Activated CD4-positive, alpha-beta T cell treated with anti-CD3 and anti-CD28 coated beads, Interleukin-2, Interleukin-6, amounts not matched to agents 100 ng/mL and 50 ng/mL, durations not matched to agents 16 hours and 8 hours (primary cell): Measurements from ENCODE around the gene SVOPL.
"Not testable (repeated sequence)": the region's sequence is repeated elsewhere in the genome, so short reads cannot be mapped to it uniquely, and the experiment has no call there.

ENCODE experiments used
- DNase-seq: peaks from one replicate; pipeline ENCODE4 v3.0.0-alpha.2; 2020

SVOPL gene, protein sequence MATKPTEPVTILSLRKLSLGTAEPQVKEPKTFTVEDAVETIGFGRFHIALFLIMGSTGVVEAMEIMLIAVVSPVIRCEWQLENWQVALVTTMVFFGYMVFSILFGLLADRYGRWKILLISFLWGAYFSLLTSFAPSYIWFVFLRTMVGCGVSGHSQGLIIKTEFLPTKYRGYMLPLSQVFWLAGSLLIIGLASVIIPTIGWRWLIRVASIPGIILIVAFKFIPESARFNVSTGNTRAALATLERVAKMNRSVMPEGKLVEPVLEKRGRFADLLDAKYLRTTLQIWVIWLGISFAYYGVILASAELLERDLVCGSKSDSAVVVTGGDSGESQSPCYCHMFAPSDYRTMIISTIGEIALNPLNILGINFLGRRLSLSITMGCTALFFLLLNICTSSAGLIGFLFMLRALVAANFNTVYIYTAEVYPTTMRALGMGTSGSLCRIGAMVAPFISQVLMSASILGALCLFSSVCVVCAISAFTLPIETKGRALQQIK

DNA sequence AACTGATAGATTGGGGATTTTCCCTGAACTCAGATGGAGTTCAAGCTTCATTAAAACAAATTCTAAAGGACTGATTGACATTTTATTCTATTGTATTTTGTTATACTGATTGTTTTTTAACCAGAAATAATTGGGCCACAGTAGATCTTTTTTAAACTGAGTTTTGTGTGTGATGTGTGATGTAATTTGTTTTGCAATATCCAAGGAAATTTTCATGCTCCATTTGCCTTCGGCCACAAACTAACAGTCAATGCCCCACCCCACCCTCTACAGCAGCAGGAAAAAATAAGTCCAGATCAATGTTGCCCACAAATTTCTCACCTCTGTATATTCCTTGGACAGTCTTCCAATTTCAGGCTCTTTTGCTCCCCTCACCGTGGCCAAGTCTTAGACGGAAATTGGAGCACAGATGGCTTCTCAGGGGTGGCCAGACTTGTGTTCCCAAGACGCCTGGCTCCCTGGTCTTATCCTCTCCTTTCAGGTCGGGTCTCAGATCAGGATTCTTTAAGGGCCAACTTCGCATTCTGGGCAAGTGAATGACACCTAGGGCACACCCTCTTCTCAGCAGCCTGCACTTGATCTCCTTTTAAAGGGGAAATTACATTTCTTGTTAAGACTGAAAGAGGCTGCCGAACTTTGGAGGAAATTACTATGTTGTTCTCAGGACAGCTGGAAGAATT, at the start of gene SVOPL:
Gene SVOPL (minus strand): TSS at position 506 of the 680 bp plus-strand sequence. CDS start 22,317 bp downstream, outside the sequence.
- no peak for DNase-seq

GRCh38 chr7:138750473-138750872, 49.3 kb upstream of the SVOPL start:
- DNase-seq = no peak

DNA sequence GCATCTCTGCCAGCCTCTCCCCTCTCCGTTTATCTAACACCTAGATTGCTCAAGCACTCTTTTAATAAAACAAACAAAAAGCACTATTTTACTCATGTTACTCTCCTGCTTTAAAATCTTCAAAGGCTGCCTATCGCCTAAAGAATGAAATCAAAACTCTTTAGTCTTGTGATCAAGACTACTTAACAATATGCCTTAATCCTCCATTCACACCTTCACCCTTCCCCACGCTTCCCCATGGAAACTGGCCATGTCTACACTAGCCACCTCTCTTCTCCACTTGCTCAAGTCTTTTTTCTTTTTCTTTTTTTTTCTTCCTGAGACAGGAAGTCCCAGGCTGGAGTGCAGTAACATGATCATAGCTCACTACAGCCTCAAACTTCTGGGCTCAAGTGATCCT, 48.8 kb upstream of the SVOPL start:
- DNase-seq = no peak

GRCh38 chr7:138748666-138749065, 47.5 kb upstream of the SVOPL start:
- DNase-seq = no peak

DNA sequence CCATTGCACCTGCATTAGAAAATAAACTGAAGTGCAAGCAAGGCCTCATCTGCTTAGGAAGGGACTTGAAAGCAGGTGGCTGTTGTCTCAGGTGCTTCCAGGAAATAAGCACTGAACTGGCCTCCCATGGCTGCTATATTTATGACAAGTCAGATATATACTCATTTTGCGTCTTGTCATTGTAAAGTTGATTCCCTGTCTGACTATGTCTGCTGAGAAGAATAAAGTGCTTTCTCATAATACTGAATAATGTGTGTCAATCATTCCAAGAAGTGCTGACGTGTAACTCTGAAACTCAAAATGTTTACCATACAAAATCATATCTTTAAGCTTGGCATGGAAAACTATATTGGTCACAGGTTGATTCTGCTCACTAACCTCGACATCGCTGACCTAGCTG, 44.9 kb upstream of the SVOPL start:
- peak; percentile 83 for DNase-seq

GRCh38 chr7:138745189-138745588, 44.0 kb upstream of the SVOPL start:
- peak; percentile 29 for DNase-seq

DNA sequence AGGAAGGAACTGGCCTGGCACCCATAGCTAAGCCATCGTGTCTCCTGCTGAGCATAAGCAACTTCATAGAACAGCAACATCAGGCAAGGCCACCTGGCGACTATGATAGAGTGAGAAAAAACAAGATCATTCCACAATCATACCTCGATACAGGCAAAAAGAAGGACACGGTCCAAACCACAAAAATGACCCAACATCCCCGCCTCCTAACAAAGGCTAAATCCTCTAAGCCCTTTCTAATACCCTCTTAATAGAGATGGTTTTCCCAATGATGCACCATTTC, 40.2 kb upstream of the SVOPL start:
- DNase-seq = no peak

- no peak for DNase-seq
These were observed 38.7 kb upstream of the SVOPL start for GRCh38 chr7:138739859-138740258.

DNA sequence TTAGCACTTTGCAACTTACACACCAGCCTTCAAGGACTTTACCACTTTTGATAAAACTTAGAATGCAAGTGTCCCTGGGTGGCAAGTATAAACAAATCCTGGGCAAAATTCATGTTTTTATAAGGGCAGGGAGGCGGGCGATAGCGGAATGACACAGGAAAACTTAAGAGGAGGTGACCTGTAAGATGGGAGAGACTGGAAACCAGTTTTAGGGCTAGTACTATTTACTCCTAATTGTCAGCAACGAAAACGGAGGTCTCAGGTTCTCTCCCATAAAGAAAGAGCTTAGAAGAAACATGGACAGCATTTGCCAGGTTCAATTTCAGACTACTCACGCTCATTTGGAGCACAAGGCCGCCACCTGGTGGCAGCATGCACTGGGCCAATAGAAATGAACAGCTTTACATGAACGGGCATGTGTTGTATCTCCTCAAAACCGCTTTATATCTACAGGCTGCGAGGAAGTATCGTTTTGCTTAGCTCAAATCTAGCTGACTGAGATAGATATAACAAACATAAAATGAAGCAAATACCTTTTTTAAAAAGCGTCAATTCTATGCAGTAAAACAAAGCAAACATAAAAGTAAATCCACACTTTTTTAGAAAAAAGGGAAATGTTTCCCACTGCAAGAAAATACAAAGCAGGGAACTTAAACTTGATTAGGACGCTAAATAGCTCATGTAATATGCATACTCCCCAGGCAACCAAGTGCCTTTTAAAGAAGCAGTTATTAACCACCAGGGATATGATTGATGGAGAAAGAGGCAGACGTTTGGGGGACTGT, 37.6 kb upstream of the SVOPL start:
- DNase-seq = peak; percentile 89

DNA sequence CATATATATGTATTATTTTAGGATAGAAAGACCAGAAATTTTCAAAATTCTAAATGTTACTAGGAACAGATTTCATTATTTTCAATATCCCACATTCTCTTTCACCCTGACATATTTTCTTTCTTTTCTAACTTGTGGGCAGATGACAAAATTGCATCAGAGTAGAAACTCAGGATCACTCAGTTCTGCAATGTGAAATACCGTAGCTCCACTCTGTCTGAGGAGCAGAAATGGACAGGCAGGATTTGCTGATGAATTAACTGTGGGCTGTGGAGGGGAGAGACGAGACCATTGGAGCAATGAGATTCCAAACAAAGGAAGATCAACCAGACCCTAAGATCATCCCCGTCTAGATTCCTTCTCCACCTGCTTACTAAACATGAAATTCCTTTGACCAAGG, 37.0 kb upstream of the SVOPL start:
- DNase-seq = no peak

DNA sequence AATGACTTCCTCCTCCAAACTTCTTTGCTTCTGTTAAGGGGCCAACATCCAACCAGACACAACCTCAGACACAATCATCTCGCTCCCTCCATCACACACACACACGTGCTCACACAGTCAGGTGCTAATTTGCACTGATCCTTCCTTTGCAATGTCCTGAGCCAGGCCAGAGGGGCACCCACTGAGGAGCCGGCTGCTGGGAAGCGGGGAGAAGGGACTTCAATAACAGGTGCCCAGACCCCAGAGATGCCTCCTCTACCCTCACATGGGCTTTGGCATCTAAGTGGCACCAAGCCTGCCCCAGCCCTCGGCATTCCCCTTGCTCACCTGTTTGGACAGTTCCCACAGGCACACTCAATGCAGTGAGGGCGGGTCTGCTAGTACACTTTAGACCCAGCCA, 34.2 kb upstream of the SVOPL start:
- DNase-seq = no peak

DNA sequence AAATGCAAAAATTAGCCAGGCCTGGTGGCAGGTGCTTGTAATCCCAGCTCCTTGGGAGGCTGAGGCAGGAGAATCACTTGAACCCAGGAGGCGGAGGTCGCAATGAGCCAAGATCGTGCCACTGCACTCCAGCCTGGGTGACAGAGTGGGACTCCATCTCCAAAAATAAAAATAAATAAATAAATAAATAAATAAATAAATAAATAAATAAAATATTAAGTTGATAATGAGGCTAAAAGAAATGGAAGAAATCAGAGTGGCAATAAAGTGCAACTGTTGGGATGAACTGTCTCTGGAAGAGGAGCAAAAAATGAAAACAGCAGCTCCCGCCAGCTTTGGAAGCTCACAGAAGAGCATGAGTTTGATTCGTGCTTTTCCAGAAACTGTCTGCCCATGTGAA, 30.6 kb upstream of the SVOPL start:
- DNase-seq = not testable (repeated sequence)

DNA sequence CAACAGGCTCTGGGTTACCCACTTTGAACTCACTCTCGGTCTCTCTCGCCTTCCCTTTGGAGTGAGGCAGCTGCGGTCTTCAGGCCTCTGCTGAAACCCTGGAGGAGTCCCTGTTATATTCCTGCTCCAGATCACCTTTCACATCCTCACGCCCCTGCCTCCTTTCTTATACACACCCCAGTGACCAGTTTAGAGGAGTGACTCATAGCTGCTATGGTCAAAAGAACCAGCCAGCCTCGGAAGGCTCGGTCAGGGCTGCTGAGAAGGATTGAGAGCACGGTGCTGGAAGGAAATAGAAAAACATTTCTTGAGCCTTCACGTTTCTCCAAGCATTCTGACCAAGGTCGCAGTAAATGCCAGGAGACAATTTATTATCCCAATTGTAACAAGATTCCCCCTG, 28.3 kb upstream of the SVOPL start:
- DNase-seq = no peak

- no peak for DNase-seq
These were observed 26.4 kb upstream of the SVOPL start for GRCh38 chr7:138727336-138728099.

- DNase-seq = no peak
These were observed 25.1 kb upstream of the SVOPL start for GRCh38 chr7:138726288-138726687.

- DNase-seq = no peak
These were observed 19.1 kb upstream of the SVOPL start for GRCh38 chr7:138720286-138720685.

DNA sequence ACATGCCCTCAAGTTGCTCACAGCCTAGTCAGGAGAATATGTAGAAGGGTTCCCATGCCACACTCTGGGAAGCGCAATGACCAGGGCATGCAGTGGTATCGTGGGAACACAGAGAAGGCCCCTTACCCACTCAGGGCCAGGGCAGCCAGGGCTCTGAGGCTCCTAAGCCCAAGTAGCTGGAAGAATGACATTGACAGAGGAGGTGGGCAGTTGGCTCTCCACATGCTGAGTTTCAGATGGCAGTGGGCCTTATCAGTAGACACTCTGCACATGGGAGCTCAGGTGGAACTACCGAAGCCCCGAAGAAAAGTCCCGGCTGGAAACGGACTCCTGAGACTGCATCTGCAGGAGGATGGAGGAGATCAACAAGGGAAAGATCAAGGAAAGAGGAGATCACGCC, 15.7 kb upstream of the SVOPL start:
- DNase-seq = no peak

GRCh38 chr7:138713191-138713590, 12.0 kb upstream of the SVOPL start:
- peak; percentile 21 for DNase-seq

GRCh38 chr7:138712652-138713051, 11.5 kb upstream of the SVOPL start:
- no peak for DNase-seq

DNA sequence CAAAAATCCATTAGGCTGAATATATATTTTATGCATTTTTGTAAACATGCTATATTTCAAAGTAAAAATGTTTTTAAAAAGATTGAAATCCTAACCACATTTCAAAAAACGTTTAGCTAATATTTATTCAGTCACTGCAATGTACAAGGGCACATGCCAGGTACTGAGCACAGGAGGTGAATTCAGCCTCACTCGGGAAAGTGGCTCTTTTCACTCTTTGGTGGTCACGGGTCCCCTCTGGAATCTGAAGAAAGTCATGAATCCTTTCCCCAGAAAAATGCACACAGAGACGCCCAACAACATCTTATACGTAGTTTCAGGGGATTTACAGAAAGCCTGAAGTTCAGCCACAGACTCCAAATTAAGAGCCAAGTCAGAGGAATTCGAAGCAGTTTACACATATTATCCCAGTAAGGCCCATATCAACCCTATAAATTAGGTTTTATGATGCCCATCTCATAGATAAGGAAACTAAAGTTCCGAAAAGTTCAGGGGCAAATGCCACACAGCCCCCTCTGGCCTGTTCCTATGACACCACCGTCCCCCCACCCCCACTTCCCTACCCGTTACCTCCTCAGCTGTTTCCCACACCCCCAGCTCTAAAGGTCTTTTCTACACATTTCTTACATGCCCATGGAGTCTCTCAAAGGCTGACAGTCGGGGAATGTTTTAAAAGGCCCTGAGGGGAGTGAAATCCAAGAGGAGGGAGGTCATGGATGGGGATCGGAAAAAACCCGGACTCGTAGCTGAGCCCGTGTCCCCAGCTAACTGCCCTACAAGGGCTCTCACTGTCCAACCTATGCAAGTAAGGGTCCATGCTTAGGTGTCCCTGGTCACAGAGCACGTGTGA, 9.6 kb upstream of the SVOPL start:
- no peak for DNase-seq

DNA sequence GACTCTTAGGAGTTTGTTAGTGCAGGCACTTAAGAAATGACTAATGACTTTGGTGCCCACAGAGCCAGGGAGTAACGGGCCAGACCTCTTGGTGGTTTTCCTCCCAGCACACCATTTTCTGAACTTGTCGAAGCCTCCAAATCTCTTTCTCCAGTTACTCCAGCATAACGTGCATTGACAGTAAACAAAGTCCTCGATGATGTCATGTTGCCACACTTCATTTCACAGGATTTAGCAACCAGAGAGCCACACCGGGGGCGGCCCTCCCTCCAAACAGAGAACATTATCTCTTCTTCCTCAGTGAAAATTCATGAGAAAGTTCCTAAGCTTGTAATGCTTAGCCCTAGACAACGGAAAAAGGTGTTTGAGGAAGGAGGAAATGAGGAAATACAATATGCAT, 4.0 kb upstream of the SVOPL start:
- DNase-seq = no peak

DNA sequence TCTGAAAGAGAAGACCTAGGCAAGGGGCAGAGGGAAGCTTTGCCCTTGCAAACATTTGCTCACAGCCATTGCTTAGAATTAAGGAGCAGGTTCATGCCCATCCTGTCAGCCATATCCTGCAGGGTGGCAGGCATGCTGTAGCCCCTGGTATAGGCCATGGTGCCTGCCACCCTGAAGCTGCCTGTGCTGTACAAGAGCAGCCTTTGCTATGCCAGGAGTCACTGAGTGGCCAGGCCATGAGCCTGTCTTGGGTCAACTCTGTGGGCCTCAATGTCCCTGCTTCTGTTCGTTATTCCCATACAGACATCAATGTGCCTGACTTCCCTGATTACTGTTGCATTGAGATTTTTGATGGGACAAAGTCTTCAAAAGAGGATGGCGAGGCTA, 368 bp upstream of the SVOPL start:
- DNase-seq = no peak
